Kidney (tissue), 14 donors: ENCODE data around the gene FAM131B. TPM values are rescaled to one million over a fixed set of nuclear protein-coding genes. Genes with fewer than 3 reads are reported as not detected.

Source experiments
- DNase-seq, 5 donors: peaks; one replicate each; pipeline ENCODE4 v3.0.0-alpha.2; 2013 to 2020
- FAIRE-seq: peaks from 2 replicates; lab custom pipeline; 2012; peaks lifted over from hg19 to GRCh38; lab: Jason Lieb, UNC
- H3K27ac ChIP-seq, 2 donors: one replicate each; pipeline ENCODE4 v1.7.0; 2013; ENCODE audit warnings: low read depth in 2 of 2, low read length in 2 of 2, inconsistent platforms in 1 of 2
- H3K27me3 ChIP-seq: one replicate; pipeline ENCODE4 v1.7.1; 2013; ENCODE audit warnings: low read length, inconsistent platforms; ENCODE audit not compliant: control insufficient read depth, insufficient read depth
- H3K36me3 ChIP-seq, 3 donors: one replicate each; pipeline versions ENCODE4 v1.7.0 to v1.7.1; 2013; ENCODE audit warnings: low read length in 3 of 3, control low read depth in 1 of 3, inconsistent platforms in 1 of 3; ENCODE audit not compliant: insufficient read depth in 3 of 3, control insufficient read depth in 2 of 3
- H3K4me1 ChIP-seq, 3 donors: one replicate each; pipeline versions ENCODE4 v1.7.0 to v1.7.1; 2013; ENCODE audit warnings: low read length in 3 of 3, inconsistent platforms in 1 of 3, low read depth in 1 of 3; ENCODE audit not compliant: control insufficient read depth in 2 of 3, insufficient read depth in 2 of 3
- H3K4me3 ChIP-seq, 3 donors: one replicate each; pipeline versions ENCODE4 v1.7.0 to v1.8.1; 2013; ENCODE audit warnings: low read length in 3 of 3, control low read depth in 1 of 3, inconsistent platforms in 1 of 3
- H3K9ac ChIP-seq, 3 donors: one replicate each; pipeline versions ENCODE4 v1.7.0 to v1.7.1; 2013; ENCODE audit warnings: low read length in 3 of 3, control low read depth in 1 of 3, inconsistent platforms in 1 of 3
- H3K9me3 ChIP-seq, 3 donors: one replicate each; pipeline versions ENCODE4 v1.7.0 to v1.7.1; 2013; ENCODE audit warnings: low read length in 3 of 3, control low read depth in 1 of 3, inconsistent platforms in 1 of 3; ENCODE audit not compliant: control insufficient read depth in 2 of 3, insufficient read depth in 1 of 3
- CTCF ChIP-seq: IDR thresholded peaks from 3 replicates; pipeline ENCODE4 v1.5.1; 2012; ENCODE audit warnings: mild to moderate bottlenecking, moderate library complexity, borderline replicate concordance; ENCODE audit not compliant: insufficient read depth; ENCODE audit errors: extremely low read depth
- intact Hi-C: fragments of 100-400 bp; cut with DNase I; formaldehyde crosslinking; loops from one replicate; pipeline ENCODE4 v1.11.1; 2022
- polyA plus RNA-seq: library from polyadenylated mRNA; stranded (reverse); fragments of 350-450 nt; fragmentation: Illumina TruSeq; extraction: RNeasy Lipid Tissue Mini Kit (QIAGEN cat#74804); gene quantifications from one replicate; pipeline ENCODE4 v1.2.3, GENCODE V29; 2014; ENCODE audit warnings: low read depth, low replicate concordance; ENCODE audit not compliant: insufficient read depth
- total RNA-seq: library from RNA; stranded (reverse); fragmentation: NEBNext Ultra II Directional; extraction: Animal tissue kit (Norgen Biotek cat#: 25700); gene quantifications from one replicate; pipeline ENCODE4 v1.2.1, GENCODE V29; 2021
- donor health status: control.
- donor health status: control.
- donor health status: control.
- donor health status: control.
- donor health status: control.
- donor health status: DM: yes; HTN: yes; CAD: no.
- donor health status: Normal renal cell carcinoma (clear cell type).

FAM131B gene
- total and polyA plus RNA-seq, 2 donors from 2014 or later, result 0.19 to 0.82 TPM

- TF ChIP-seq CTCF, result no peak
- H3K27ac ChIP-seq, result no peak overlapping the region
- intact Hi-C loops, result no loop called here
- peaks cover 0 to 5% (median 0%) of the 10 kb centered on the region in 3 donors for H3K36me3 ChIP-seq
- FAIRE-seq (no peak), DNase-seq (no peak)
- H3K27me3 ChIP-seq, result no peaks in the 10 kb centered on the region
- no peak overlapping the region for H3K9ac ChIP-seq
- H3K4me1 ChIP-seq, result peaks cover 0 to 14% (median 0%) of the 10 kb centered on the region in 3 donors
- H3K9me3 ChIP-seq, result no peaks in the 10 kb centered on the region
- no peak overlapping the region for H3K4me3 ChIP-seq
Measured at GRCh38 chr7:143397710-143398530, 35.4 kb upstream of the FAM131B start.

DNA sequence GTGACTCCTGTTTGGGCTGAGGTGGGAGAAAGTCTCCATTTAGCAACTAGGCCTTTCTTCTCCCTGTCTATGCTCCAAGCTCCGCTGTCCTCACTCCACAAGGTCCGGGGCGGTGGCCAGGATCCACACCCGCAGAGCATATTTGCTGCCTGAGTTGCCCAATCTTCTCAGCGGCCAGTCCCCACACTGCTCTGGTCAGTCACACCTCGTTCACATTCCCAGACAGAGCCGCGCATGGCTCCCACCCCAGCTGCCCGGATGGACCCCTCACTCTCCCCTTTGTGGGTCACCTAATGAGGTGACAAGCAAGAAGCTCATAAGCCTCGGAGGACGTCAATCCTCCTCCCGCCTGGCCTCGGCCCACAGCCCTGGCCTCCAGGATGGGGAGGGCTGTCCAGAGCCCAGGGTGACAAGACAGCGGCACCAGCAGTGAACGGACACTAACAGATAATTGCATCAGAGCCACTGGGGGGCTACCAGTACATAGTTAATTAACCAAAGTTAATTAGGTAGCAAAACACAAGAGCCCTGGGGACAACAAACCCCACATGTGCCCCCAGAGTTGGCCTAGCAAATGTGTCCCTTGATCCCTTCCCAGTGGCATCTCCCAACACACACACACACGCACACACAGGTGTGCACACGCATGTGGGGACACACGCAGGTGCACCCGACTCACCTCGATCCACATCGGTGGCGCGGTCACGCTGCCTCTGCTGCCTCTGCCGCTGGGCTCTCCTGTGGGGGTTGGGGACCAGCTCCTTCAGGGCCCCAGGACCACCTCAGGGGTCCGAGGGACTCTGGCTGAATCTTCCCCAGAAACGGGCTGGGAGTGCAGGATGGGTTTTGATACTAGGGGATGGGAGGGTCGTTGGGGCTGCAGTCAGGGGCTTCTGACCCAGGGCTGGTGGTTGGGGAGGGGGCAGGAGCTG, 34.4 kb upstream of the FAM131B start:
- H3K9ac ChIP-seq, result no peak overlapping the region
- no peaks in the 10 kb centered on the region for H3K27me3 ChIP-seq
- H3K27ac ChIP-seq, result no peak overlapping the region
- no peaks in the 10 kb centered on the region for H3K9me3 ChIP-seq
- no peak for TF ChIP-seq CTCF
- H3K4me1 ChIP-seq, result peaks cover 0 to 17% (median 0%) of the 10 kb centered on the region in 3 donors
- H3K36me3 ChIP-seq, result peaks cover 0 to 5% (median 0%) of the 10 kb centered on the region in 3 donors
- H3K4me3 ChIP-seq, result no peak overlapping the region
- intact Hi-C loops, result no loop called here
- DNase-seq, result no peak
- FAIRE-seq, result no peak

GRCh38 chr7:143396182-143396581, 33.7 kb upstream of the FAM131B start:
- Histone ChIP-seq H3K9me3 (no peaks in the 10 kb centered on the region), H3K4me1 (peaks cover 0 to 24% (median 0%) of the 10 kb centered on the region in 3 donors), H3K27ac (no peak overlapping the region), H3K4me3 (no peak overlapping the region), H3K27me3 (no peaks in the 10 kb centered on the region), H3K36me3 (peaks cover 0 to 5% (median 3%) of the 10 kb centered on the region in 3 donors), H3K9ac (no peak overlapping the region)
- intact Hi-C loops, result no loop called here
- DNase-seq (no peak), FAIRE-seq (no peak)
- no peak for TF ChIP-seq CTCF
